Breast epithelium (tissue), 4 donors: ENCODE results near the gene UNC79. TPM values are rescaled to one million over a fixed set of nuclear protein-coding genes. Genes with fewer than 3 reads are reported as not detected.

Experiments used
- DNase-seq, 2 donors: peaks; one replicate each; pipeline ENCODE4 v3.0.0-alpha.2; 2019; ENCODE audit warnings: low spot score in 2 of 2
- H3K27ac ChIP-seq, 2 donors: fragments of 200-600 bp; sonication (generic) in 1 of 2; one replicate each; pipeline ENCODE4 v1.5.1; 2016 to 2019; ENCODE audit warnings: mild to moderate bottlenecking in 1 of 2
- H3K27me3 ChIP-seq, 2 donors: fragments of 200-600 bp; sonication (generic) in 1 of 2; one replicate each; pipeline versions ENCODE4 v1.5.1 to v1.6.0; 2017 to 2019; ENCODE audit warnings: control low read depth in 1 of 2, mild to moderate bottlenecking in 1 of 2
- H3K36me3 ChIP-seq: fragments of 200-600 bp; one replicate; pipeline ENCODE4 v1.5.1; 2019
- H3K4me1 ChIP-seq, 2 donors: fragments of 200-600 bp; sonication (generic); one replicate each; pipeline ENCODE4 v1.5.1; 2016 to 2019; ENCODE audit warnings: control low read depth in 1 of 2
- H3K4me3 ChIP-seq, 3 donors: fragments of 200-600 bp; sonication (generic); 1 replicate in 2 of 3; 2 replicates in 1 of 3; pipeline ENCODE4 v1.5.1; 2016 to 2019; ENCODE audit warnings: mild to moderate bottlenecking in 3 of 3, moderate library complexity in 2 of 3
- H3K9me3 ChIP-seq, 2 donors: fragments of 200-600 bp; sonication (generic) in 1 of 2; one replicate each; pipeline ENCODE4 v1.5.1; 2016 to 2019; ENCODE audit warnings: control low read depth in 1 of 2
- CTCF ChIP-seq, 3 donors: fragments of 450-650 bp; IDR thresholded peaks; one replicate each; pipeline ENCODE4 v1.5.1; 2016 to 2017; ENCODE audit warnings: antibody characterized with exemption in 3 of 3, mild to moderate bottlenecking in 3 of 3, moderate library complexity in 3 of 3
- POLR2A ChIP-seq: fragments of 450-650 bp; IDR thresholded peaks from one replicate; pipeline ENCODE4 v1.6.1; 2016; ENCODE audit warnings: antibody characterized with exemption, mild to moderate bottlenecking, moderate library complexity
- POLR2AphosphoS5 ChIP-seq, 3 donors: sonication (generic); formaldehyde crosslinking; IDR thresholded peaks; one replicate each; pipeline ENCODE4 v1.6.1; 2017; ENCODE audit warnings: antibody characterized with exemption in 3 of 3
- intact Hi-C: fragments of 100-400 bp; cut with DNase I; formaldehyde crosslinking; loops from one replicate; pipeline ENCODE4 v1.15.1; 2023; ENCODE audit warnings: low total_unique reads
- total RNA-seq, 3 donors: library from RNA; depleted of rRNA; stranded (reverse); fragments of >200 nt; gene quantifications; one replicate each; pipeline ENCODE4 v1.1.0, GENCODE V29; 2016

Gene UNC79
- total RNA-seq, 3 donors from 2014 or later = 0.29 to 0.32 TPM; not detected in 1

DNA sequence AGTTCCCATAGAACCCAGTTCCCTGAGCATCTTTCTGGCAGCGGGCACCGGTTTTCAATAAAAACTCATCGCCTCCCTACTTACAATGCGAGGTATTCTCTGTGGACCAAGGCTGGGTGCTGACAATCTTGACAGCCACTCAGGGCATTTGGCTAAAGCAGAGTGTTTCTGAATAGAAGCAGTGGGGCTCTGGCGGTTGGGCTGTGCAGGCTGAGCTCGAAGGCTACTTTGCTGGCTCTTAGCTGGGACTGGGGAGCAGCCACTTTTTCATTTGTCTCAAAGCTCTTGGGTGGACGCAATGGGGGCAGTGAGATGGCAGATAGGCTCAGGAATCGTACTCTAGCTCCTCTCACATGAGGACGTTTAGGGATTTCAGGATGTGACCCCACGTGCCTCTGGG, 151.8 kb downstream of the UNC79 start:
- Histone ChIP-seq H3K9me3 (no peaks in the 10 kb centered on the region), H3K36me3 (no peaks in the 10 kb centered on the region), H3K27me3 (no peaks in the 10 kb centered on the region), H3K4me3 (no peak overlapping the region), H3K27ac (no peak overlapping the region), H3K4me1 (no peaks in the 10 kb centered on the region)
- intact Hi-C loops = no loop called here
- no peak for TF ChIP-seq POLR2AphosphoS5 (IDR thresholded peaks at IDR 0.05)
- no peak for TF ChIP-seq CTCF (IDR thresholded peaks at IDR 0.05)
- TF ChIP-seq POLR2A = no peak
- DNase-seq = no peak

DNA sequence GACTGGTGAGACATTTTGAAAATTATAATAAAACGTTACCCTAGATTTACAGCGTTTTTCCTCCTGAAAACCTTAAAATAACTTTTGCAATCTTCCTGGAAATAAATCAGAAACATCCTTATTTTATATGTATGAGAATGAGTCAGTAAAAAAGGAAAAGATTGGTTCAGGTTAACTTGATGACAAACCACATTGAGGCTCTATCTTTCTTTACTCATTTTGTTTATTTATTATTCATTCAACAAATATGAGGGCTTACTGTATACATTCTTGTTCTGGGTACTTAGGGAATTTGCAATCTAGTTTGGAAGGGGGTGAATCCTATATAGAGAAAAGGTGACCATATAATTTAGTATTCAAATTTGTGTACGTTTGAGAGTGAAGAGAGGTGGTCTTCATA, 156.6 kb downstream of the UNC79 start:
- no peaks in the 10 kb centered on the region for H3K4me1 ChIP-seq
- H3K9me3 ChIP-seq = no peaks in the 10 kb centered on the region
- no peaks in the 10 kb centered on the region for H3K36me3 ChIP-seq
- H3K27me3 ChIP-seq = no peaks in the 10 kb centered on the region
- TF ChIP-seq POLR2A (no peak), POLR2AphosphoS5 (IDR thresholded peaks at IDR 0.05) (no peak)
- H3K27ac ChIP-seq = no peak overlapping the region
- H3K4me3 ChIP-seq = no peak overlapping the region
- intact Hi-C loops = no loop called here
- DNase-seq = no peak

DNA sequence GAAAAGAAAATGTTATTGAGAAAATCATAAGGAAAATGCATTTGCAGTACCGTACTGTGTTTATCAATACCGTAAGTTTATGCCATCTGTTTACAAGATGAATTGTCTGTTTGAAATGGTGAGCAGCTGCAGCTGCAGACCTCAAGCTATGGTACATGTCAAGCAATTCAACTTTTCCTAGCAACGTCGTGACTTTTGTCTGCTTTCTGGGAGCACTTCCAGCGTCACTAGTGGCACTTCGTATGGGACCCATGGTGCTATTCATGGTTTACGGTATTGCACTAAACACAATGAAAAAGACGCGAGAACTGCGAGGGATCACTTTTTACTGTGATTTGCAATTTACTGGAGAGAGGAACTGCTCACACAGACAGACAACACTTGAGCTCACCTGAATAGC, 160.8 kb downstream of the UNC79 start:
- intact Hi-C loops = no loop called here
- Histone ChIP-seq H3K4me3 (no peak overlapping the region), H3K36me3 (no peaks in the 10 kb centered on the region), H3K4me1 (no peaks in the 10 kb centered on the region), H3K27me3 (no peaks in the 10 kb centered on the region), H3K27ac (no peak overlapping the region), H3K9me3 (no peaks in the 10 kb centered on the region)
- no peak for DNase-seq
- TF ChIP-seq POLR2AphosphoS5 (IDR thresholded peaks at IDR 0.05) (no peak), CTCF (IDR thresholded peaks at IDR 0.05) (no peak), POLR2A (no peak)

DNA sequence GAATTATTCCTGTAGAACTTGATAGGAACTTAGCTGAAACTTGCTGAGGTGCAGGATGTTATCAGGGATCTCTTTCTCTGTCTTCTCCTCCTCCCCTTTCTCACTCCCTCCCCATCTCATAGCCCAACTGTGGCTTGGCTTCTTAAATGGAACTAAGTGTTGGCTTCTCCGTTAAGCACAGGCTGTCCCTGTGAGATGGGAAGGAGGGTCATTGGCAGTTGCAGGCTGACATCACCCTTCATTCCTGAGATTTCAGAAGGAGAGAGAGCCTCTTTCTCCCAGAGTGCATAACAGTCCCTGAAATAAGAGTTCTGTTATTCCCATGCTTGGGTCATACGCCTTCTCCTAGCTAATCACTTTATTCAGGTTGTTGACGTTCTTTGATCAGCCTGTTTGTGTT, 162.0 kb downstream of the UNC79 start:
- Histone ChIP-seq H3K4me3 (no peak overlapping the region), H3K36me3 (no peaks in the 10 kb centered on the region), H3K9me3 (no peaks in the 10 kb centered on the region), H3K27ac (no peak overlapping the region), H3K4me1 (no peaks in the 10 kb centered on the region), H3K27me3 (no peaks in the 10 kb centered on the region)
- DNase-seq = no peak
- TF ChIP-seq POLR2A = no peak
- TF ChIP-seq CTCF (IDR thresholded peaks at IDR 0.05) = no peak
- no peak for TF ChIP-seq POLR2AphosphoS5 (IDR thresholded peaks at IDR 0.05)
- intact Hi-C loops = no loop called here

DNA sequence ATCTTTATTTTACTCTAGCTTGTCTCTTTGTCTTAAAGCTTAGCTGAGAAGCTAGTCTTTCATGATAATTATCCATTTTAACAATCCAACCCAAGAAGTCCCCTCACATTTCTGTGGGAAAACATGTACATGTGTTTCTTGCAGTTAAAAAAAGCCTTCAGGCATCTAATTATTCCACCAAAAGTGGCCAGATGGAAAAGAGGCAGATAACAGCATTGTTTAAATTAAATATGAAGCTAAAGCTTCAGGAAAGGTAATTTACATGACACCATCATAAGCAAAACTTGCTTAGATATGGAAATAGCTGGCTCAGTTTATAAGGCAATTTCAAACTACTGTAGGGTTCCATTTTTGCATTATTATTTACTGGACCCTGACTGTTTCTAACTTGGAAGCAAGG, 175.4 kb downstream of the UNC79 start:
- Histone ChIP-seq H3K4me1 (no peaks in the 10 kb centered on the region), H3K9me3 (peaks cover 5 to 6% of the 10 kb centered on the region in 2 donors), H3K27me3 (no peaks in the 10 kb centered on the region), H3K36me3 (no peaks in the 10 kb centered on the region), H3K4me3 (no peak overlapping the region), H3K27ac (no peak overlapping the region)
- TF ChIP-seq POLR2A (no peak), POLR2AphosphoS5 (IDR thresholded peaks at IDR 0.05) (no peak), CTCF (IDR thresholded peaks at IDR 0.05) (no peak)
- intact Hi-C loops = no loop called here
- no peak for DNase-seq

DNA sequence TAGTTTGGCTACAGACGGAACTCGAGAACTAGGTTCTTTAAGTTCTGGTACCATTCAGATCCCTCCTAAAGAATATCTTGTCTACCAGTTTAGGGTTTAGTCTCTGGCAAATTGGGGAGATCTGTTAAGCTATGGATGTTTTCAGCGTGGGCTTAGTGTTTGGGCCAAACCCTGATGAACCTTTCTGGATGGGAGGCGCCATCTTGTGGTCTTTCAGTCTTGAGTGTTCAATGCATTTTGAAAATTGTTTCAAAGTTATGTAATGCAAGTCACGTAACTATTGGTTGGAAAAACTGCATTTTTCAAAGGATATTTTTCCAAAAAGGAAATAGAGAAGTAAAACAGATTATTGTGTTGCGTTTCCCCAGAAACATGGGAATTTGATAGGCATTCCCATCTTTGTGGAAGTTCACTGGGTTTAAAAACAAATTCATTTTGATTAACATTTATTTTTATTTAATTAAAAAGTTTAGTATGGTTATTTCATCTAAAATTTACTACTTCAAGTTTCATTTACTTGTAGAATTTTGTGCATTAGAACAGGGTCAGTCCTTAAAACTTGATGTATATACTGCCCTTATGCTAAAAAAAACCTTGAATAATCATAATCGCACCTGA, 188.5 kb downstream of the UNC79 start:
- Histone ChIP-seq H3K9me3 (no peaks in the 10 kb centered on the region), H3K36me3 (no peaks in the 10 kb centered on the region), H3K4me1 (no peaks in the 10 kb centered on the region), H3K27ac (no peak overlapping the region), H3K4me3 (no peak overlapping the region), H3K27me3 (no peaks in the 10 kb centered on the region)
- TF ChIP-seq CTCF (IDR thresholded peaks at IDR 0.05) = peak in 1 of 3 donors; percentile 38
- TF ChIP-seq POLR2AphosphoS5 (IDR thresholded peaks at IDR 0.05) = no peak
- intact Hi-C loops = no loop called here
- no peak for DNase-seq
